K562 (cell line): ENCODE results near the gene ZNF418. TPM values are rescaled to one million over a fixed set of nuclear protein-coding genes. Genes with fewer than 3 reads are reported as not detected.

Source experiments
- ATAC-seq: fragments of 200-7000 bp; cut with Tn5 transposase; 3 replicates; pipeline ENCODE4 v1.9.1; 2020; ENCODE audit warnings: moderate library complexity
- BruUV-seq: library from RNA; stranded (reverse); fragments of 400-500 nt; replicated peaks from 2 replicates; lab custom pipeline; 2021; lab: Mats Ljungman, UMichigan
- CTCF ChIA-PET: fragments of 300-600 bp; formaldehyde crosslinking; extraction: SDS; loops from one replicate; lab custom pipeline; 2021; ENCODE audit warnings: low intra/inter-chr PET ratio; lab: Yijun Ruan, JAX
- POLR2A ChIA-PET: fragments of 300-600, 350-650 bp; sonication (Branson Sonifier 250); formaldehyde crosslinking; extraction: SDS; loops from one replicate; lab custom pipeline; 2021; ENCODE audit warnings: antibody characterized with exemption, inconsistent platforms; lab: Yijun Ruan, JAX
- DNase-seq, 4 experiments: peaks; one replicate each; pipeline versions ENCODE4 v3.0.0 to v3.0.0-alpha.2; 2011 to 2018; ENCODE audit warnings: low spot score in 3 of 4, mixed read lengths in 3 of 4; ENCODE audit errors: extremely low read depth in 1 of 4
- FAIRE-seq: peaks from 2 replicates; lab custom pipeline; 2011; peaks lifted over from hg19 to GRCh38; lab: Jason Lieb, UNC
- H2AFZ ChIP-seq: 2 replicates; pipeline ENCODE4 v1.6.0; 2011; ENCODE audit warnings: low read depth, low read length, control low read depth, inconsistent platforms
- H3K27ac ChIP-seq: fragments of 200-600 bp; 3 replicates; pipeline ENCODE4 v1.8.0; 2011; ENCODE audit warnings: low read depth, mild to moderate bottlenecking, control low read depth, inconsistent platforms, low read length, moderate library complexity, mixed read lengths; ENCODE audit errors: extremely low read depth
- H3K27me3 ChIP-seq, 2 experiments: fragments of 300-600 bp in 1 of 2; 2 replicates in 1 of 2; 3 replicates in 1 of 2; pipeline versions ENCODE4 v1.6.0 to v1.8.0; 2011; ENCODE audit warnings: inconsistent platforms in 2 of 2, low read length in 2 of 2, mild to moderate bottlenecking in 1 of 2, mixed read lengths in 1 of 2, moderate library complexity in 1 of 2; ENCODE audit not compliant: control insufficient read depth in 2 of 2, insufficient read depth in 2 of 2
- H3K36me3 ChIP-seq: fragments of 300-600 bp; 3 replicates; pipeline ENCODE4 v1.8.0; 2011; ENCODE audit warnings: mild to moderate bottlenecking, low read length, inconsistent platforms; ENCODE audit not compliant: control insufficient read depth, insufficient read depth
- H3K4me1 ChIP-seq, 2 experiments: fragments of 200-600 bp in 1 of 2; replicated peaks in 1 of 2; 2 replicates in 1 of 2; 3 replicates in 1 of 2; pipeline versions ENCODE4 v1.5.1 to v1.8.0; 2011; ENCODE audit warnings: inconsistent platforms in 2 of 2, low read length in 2 of 2, mild to moderate bottlenecking in 1 of 2, mixed read lengths in 1 of 2, moderate library complexity in 1 of 2; ENCODE audit not compliant: control insufficient read depth in 2 of 2, insufficient read depth in 2 of 2
- H3K4me2 ChIP-seq: 2 replicates; pipeline ENCODE4 v1.6.1; 2011; ENCODE audit warnings: low read length, control low read depth, inconsistent platforms, mixed read lengths; ENCODE audit not compliant: insufficient read depth
- H3K4me3 ChIP-seq: fragments of 200-600 bp; sonication (generic), shearing (Covaris generic); 2 replicates; pipeline ENCODE4 v1.5.1; 2016; ENCODE audit warnings: control low read depth, inconsistent platforms
- H3K79me2 ChIP-seq: fragments of 200-600 bp; 3 replicates; pipeline ENCODE4 v1.8.0; 2011; ENCODE audit warnings: low read length, inconsistent platforms; ENCODE audit not compliant: control insufficient read depth, insufficient read depth
- H3K9ac ChIP-seq, 2 experiments: 2 replicates each; pipeline versions ENCODE4 v1.6.0 to v1.6.1; 2011; ENCODE audit warnings: low read depth in 2 of 2, low read length in 2 of 2, control low read depth in 1 of 2, inconsistent platforms in 1 of 2, mild to moderate bottlenecking in 1 of 2, mixed read lengths in 1 of 2; ENCODE audit not compliant: insufficient read depth in 1 of 2
- H3K9me1 ChIP-seq: one replicate; pipeline ENCODE4 v1.6.0; 2011; ENCODE audit warnings: inconsistent platforms, mild to moderate bottlenecking, low read length, moderate library complexity; ENCODE audit not compliant: control insufficient read depth, insufficient read depth
- H3K9me3 ChIP-seq: replicated peaks from 2 replicates; pipeline ENCODE4 v1.5.1; 2011; ENCODE audit warnings: low read depth, low read length, inconsistent platforms; ENCODE audit not compliant: control insufficient read depth, insufficient read depth
- H4K20me1 ChIP-seq: replicated peaks from 2 replicates; pipeline ENCODE4 v1.6.1; 2011; ENCODE audit warnings: low read length, inconsistent platforms, mixed read lengths; ENCODE audit not compliant: control insufficient read depth, insufficient read depth
- DPF2 ChIP-seq: fragments of 450-650 bp; IDR thresholded peaks from 2 replicates; pipeline ENCODE4 v1.6.1; 2016
- NR1H2 ChIP-seq: sonication (generic); formaldehyde crosslinking; IDR thresholded peaks from 2 replicates; pipeline ENCODE4 v1.4.0; 2020; ENCODE audit warnings: mild to moderate bottlenecking, missing genetic modification reagents
- NRF1 ChIP-seq, 2 experiments: fragments of 450-650 bp; IDR thresholded peaks in 1 of 2; conservative IDR thresholded peaks in 1 of 2; 2 replicates each; pipeline ENCODE4 v1.6.1; 2014; ENCODE audit warnings: mild to moderate bottlenecking in 2 of 2
- PCBP2 ChIP-seq: fragments of 200-400 bp; formaldehyde crosslinking; IDR thresholded peaks from 2 replicates; pipeline ENCODE4 v1.6.1; 2018; ENCODE audit warnings: low read length, low read depth, mild to moderate bottlenecking, moderate library complexity; ENCODE audit not compliant: poor library complexity, severe bottlenecking
- POLR2H ChIP-seq: IDR thresholded peaks from 2 replicates; pipeline ENCODE4 v1.6.1; 2016; ENCODE audit warnings: missing genetic modification characterization, low read depth, mild to moderate bottlenecking, control low read depth, missing compliant biosample characterization, moderate library complexity
- SIRT6 ChIP-seq: IDR thresholded peaks from one replicate; pipeline ENCODE4 v1.6.1; 2012; ENCODE audit warnings: low read depth, mild to moderate bottlenecking, control low read depth, inconsistent platforms, low read length, moderate library complexity
- SRSF9 ChIP-seq: fragments of 200-400 bp; formaldehyde crosslinking; IDR thresholded peaks from 2 replicates; pipeline ENCODE4 v1.6.1; 2017; ENCODE audit warnings: low read depth, low read length, borderline replicate concordance
- TAF7 ChIP-seq: fragments of 450-650 bp; IDR thresholded peaks from 2 replicates; pipeline ENCODE4 v1.6.1; 2016; ENCODE audit warnings: missing genetic modification characterization, missing compliant biosample characterization
- THRAP3 ChIP-seq: fragments of 450-650 bp; IDR thresholded peaks from 2 replicates; pipeline ENCODE4 v1.6.1; 2016; ENCODE audit warnings: mild to moderate bottlenecking, inconsistent platforms, borderline replicate concordance
- TRIM28 ChIP-seq: fragments of 450-650 bp; IDR thresholded peaks from 2 replicates; pipeline ENCODE4 v1.6.1; 2017
- XRCC5 ChIP-seq: fragments of 200-400 bp; formaldehyde crosslinking; IDR thresholded peaks from 2 replicates; pipeline ENCODE4 v1.6.1; 2017; ENCODE audit warnings: low read depth, mild to moderate bottlenecking, low read length
- ZBTB7A ChIP-seq: IDR thresholded peaks from 2 replicates; pipeline ENCODE4 v1.6.1; 2011; ENCODE audit warnings: low read depth, mild to moderate bottlenecking, low read length, moderate library complexity, borderline replicate concordance; ENCODE audit not compliant: control insufficient read depth
- ZNF12 ChIP-seq: sonication (generic); formaldehyde crosslinking; IDR thresholded peaks from 2 replicates; pipeline ENCODE4 v1.4.0; 2020; ENCODE audit warnings: mild to moderate bottlenecking, missing genetic modification reagents
- ZNF143 ChIP-seq: sonication (generic); formaldehyde crosslinking; IDR thresholded peaks from 2 replicates; pipeline ENCODE4 v1.9.0; 2022; ENCODE audit warnings: mild to moderate bottlenecking, missing genetic modification reagents
- ZNF165 ChIP-seq: fragments of 250-450 bp; sonication (Bioruptor Pico); IDR thresholded peaks from 2 replicates; pipeline ENCODE4 v1.4.0; 2020; ENCODE audit warnings: borderline replicate concordance
- ZNF184 ChIP-seq: sonication (generic); formaldehyde crosslinking; IDR thresholded peaks from 2 replicates; pipeline ENCODE4 v1.5.0; 2020; ENCODE audit warnings: missing genetic modification reagents
- ZNF384 ChIP-seq: IDR thresholded peaks from 2 replicates; pipeline ENCODE4 v1.6.1; 2012; ENCODE audit warnings: low read depth, low read length, improper control_type of control experiment
- ZNF785 ChIP-seq: fragments of 250-450 bp; sonication (Bioruptor Pico); IDR thresholded peaks from 2 replicates; pipeline ENCODE4 v1.4.0; 2020; ENCODE audit warnings: mild to moderate bottlenecking
- WGBS: fragments of 100-300 bp; shearing (Covaris generic); methylation state at CpG from one replicate; pipeline ENCODE4 v1.1.6; 2016; ENCODE audit warnings: low coverage, mixed read lengths; ENCODE audit not compliant: insufficient coverage; ENCODE audit errors: missing lambda C conversion rate; 5-methylcytosine and 5-hydroxymethylcytosine counted together
- in situ Hi-C: fragments of 300-500 bp; cut with MboI; formaldehyde crosslinking; loops from 4 replicates; pipeline ENCODE4 v1.15.0; 2018; ENCODE audit warnings: inconsistent platforms, mixed read lengths
- intact Hi-C: fragments of 100-400 bp; cut with micrococcal nuclease; formaldehyde crosslinking; loops from 2 replicates; pipeline ENCODE4 v1.14.2; 2022
- polyA plus RNA-seq, 8 experiments: library from polyadenylated mRNA; depleted of rRNA in 4 of 8; stranded (reverse) in 5 of 8; unstranded in 3 of 8; fragments of >200 nt; fragmentation: Nextera tagmentation in 2 of 8; fragmentation: Illumina TruSeq in 1 of 8; extraction: Ambion mirVana in 2 of 8; extraction: Trizol in 1 of 8; gene quantifications; 2 replicates each; pipeline versions ENCODE4 v1.2.1 to v1.2.3, GENCODE V29; 2011 to 2014; ENCODE audit warnings: inconsistent platforms in 1 of 8, missing spikeins in 1 of 8
- total RNA-seq, 7 experiments: library from RNA; depleted of rRNA in 6 of 7; stranded (reverse); fragments of >200 nt in 6 of 7; fragmentation: Illumina TruSeq in 2 of 7; extraction: Trizol in 2 of 7; gene quantifications; 2 replicates each; pipeline versions ENCODE4 v1.2.1 to v1.2.3, GENCODE V29; 2011 to 2021; ENCODE audit warnings: low replicate concordance in 1 of 7
- TF ChIP-seq, protein P1 (sequence below): fragments of 450-650 bp; formaldehyde crosslinking; conservative IDR thresholded peaks from 2 replicates; pipeline ENCODE4 v1.4.0; 2022; ENCODE audit warnings: mild to moderate bottlenecking, missing genetic modification characterization
- TF ChIP-seq, protein P2 (sequence below): fragments of 250-450 bp; sonication (Bioruptor Pico); IDR thresholded peaks from 2 replicates; pipeline ENCODE4 v1.8.0; 2022; ENCODE audit warnings: inconsistent platforms

ZNF418 gene
- total and polyA plus RNA-seq, 9 of the 15 experiments (the other 6 are each of a cell fraction or from before 2014, with no cell fraction given), result 0.11 to 0.70 (median 0.32) TPM

DNA sequence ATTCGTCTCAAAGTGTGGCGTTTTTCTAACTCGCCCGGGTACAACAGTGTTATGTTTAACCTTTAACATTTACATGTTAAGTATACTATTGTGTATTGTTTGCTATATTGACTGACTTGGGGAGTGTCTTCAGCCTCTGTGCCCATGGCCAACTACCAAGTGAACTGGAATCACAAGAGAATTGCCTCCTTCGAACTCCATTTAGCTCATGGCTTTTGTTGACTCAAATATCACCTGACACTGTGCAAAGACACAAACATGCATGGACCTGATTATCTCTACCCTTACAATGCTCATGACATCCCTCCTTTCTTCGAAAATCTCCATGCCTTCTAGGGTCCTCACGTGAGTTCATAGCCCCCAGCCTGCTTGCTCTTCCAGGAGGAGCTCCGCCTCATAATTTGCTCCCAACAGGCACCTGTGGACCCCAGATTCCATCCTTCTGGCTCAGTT, 47.1 kb downstream of the ZNF418 start:
- Histone ChIP-seq H4K20me1 (no peaks in the 10 kb centered on the region), H2AFZ (no peak overlapping the region), H3K36me3 (no peaks in the 10 kb centered on the region), H3K9me1 (no peaks in the 10 kb centered on the region), H3K4me2 (no peak overlapping the region), H3K27me3 (no peaks in the 10 kb centered on the region), H3K4me1 (peaks cover 0 to 5% of the 10 kb centered on the region in 2 experiments; a peak in 2 of 5 replicates), H3K9me3 (peaks cover 4% of the 10 kb centered on the region), H3K27ac (no peak overlapping the region), H3K4me3 (no peak overlapping the region), H3K9ac (no peak overlapping the region), H3K79me2 (no peaks in the 10 kb centered on the region)
- ATAC-seq (no peak), DNase-seq (no peak), FAIRE-seq (no peak)
- intact Hi-C loops, result no loop called here
- BruUV-seq, result no TSS peak
- in situ Hi-C loops, result no loop called here
- ChIA-PET POLR2A (interaction anchor here (1.4 kb wide), 1 partner anchor 8 kb away, joined by 4 read pairs; no protein-coding TSS in a partner anchor), CTCF (no interaction called here)
- TF ChIP-seq TAF7 (no peak), NRF1 (conservative IDR thresholded peaks at IDR 0.05 in 1 of 2, IDR thresholded peaks at IDR 0.05 in 1 of 2) (no peak), ZNF384 (no peak), THRAP3 (no peak), DPF2 (no peak), SIRT6 (no peak), NR1H2 (CRISPR knock-in tag) (no peak), ZNF184 (CRISPR knock-in tag) (no peak), ZNF143 (no peak), TRIM28 (no peak), ZNF785 (no peak), ZBTB7A (no peak), SRSF9 (no peak), ZNF12 (CRISPR knock-in tag) (no peak), ZNF165 (CRISPR knock-in tag) (no peak), XRCC5 (no peak), PCBP2 (no peak), POLR2H (no peak)
- TF ChIP-seq, protein P1, sequence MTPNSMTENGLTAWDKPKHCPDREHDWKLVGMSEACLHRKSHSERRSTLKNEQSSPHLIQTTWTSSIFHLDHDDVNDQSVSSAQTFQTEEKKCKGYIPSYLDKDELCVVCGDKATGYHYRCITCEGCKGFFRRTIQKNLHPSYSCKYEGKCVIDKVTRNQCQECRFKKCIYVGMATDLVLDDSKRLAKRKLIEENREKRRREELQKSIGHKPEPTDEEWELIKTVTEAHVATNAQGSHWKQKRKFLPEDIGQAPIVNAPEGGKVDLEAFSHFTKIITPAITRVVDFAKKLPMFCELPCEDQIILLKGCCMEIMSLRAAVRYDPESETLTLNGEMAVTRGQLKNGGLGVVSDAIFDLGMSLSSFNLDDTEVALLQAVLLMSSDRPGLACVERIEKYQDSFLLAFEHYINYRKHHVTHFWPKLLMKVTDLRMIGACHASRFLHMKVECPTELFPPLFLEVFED (CRISPR knock-in tag), result no peak
- TF ChIP-seq, protein P2, sequence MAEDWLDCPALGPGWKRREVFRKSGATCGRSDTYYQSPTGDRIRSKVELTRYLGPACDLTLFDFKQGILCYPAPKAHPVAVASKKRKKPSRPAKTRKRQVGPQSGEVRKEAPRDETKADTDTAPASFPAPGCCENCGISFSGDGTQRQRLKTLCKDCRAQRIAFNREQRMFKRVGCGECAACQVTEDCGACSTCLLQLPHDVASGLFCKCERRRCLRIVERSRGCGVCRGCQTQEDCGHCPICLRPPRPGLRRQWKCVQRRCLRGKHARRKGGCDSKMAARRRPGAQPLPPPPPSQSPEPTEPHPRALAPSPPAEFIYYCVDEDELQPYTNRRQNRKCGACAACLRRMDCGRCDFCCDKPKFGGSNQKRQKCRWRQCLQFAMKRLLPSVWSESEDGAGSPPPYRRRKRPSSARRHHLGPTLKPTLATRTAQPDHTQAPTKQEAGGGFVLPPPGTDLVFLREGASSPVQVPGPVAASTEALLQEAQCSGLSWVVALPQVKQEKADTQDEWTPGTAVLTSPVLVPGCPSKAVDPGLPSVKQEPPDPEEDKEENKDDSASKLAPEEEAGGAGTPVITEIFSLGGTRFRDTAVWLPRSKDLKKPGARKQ, result no peak
- 23% methylated on average over 8 of the region's 8 CpGs for WGBS
